ENCODE data around the gene DOCK1. TPM values are rescaled to one million over a fixed set of nuclear protein-coding genes. Genes with fewer than 3 reads are reported as not detected.

DOCK1 gene
- total RNA-seq, 4 donors from 2014 or later, result 50.8 to 59.0 (median 53.6) TPM

DNA sequence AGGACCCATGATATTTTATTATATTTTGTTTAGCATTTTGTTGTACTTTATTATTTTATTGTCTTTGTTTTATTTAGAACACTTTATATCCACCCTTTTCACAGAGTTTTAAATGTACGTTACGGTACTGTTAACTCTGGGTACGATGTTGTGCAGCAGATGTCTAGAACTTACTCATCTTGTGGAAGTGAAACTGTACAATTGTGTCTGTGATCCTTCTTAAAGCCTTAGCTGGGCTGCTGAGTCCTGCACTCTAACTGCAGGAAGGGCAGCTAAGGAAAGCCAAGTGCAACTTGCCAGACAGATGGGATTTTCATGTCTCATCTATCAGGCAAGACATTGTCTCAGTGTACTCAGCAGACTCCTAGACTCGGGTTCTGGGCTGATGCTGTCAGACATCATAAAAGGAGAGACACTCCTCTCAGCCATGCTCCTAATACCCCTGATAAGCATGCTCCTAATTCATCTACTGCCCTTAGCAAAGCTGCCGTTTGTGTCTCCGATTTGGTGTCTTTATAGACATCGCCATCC is 305.8 kb downstream of the DOCK1 start:
- H3K27ac ChIP-seq, result no peak overlapping the region
- no peak overlapping the region for H3K4me3 ChIP-seq
- TF ChIP-seq POLR2AphosphoS5 (IDR thresholded peaks at IDR 0.05) (no peak), EP300 (IDR thresholded peaks at IDR 0.05) (no peak), POLR2A (IDR thresholded peaks at IDR 0.05) (no peak)
- TF ChIP-seq, protein P1, sequence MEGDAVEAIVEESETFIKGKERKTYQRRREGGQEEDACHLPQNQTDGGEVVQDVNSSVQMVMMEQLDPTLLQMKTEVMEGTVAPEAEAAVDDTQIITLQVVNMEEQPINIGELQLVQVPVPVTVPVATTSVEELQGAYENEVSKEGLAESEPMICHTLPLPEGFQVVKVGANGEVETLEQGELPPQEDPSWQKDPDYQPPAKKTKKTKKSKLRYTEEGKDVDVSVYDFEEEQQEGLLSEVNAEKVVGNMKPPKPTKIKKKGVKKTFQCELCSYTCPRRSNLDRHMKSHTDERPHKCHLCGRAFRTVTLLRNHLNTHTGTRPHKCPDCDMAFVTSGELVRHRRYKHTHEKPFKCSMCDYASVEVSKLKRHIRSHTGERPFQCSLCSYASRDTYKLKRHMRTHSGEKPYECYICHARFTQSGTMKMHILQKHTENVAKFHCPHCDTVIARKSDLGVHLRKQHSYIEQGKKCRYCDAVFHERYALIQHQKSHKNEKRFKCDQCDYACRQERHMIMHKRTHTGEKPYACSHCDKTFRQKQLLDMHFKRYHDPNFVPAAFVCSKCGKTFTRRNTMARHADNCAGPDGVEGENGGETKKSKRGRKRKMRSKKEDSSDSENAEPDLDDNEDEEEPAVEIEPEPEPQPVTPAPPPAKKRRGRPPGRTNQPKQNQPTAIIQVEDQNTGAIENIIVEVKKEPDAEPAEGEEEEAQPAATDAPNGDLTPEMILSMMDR (IDR thresholded peaks at IDR 0.05), result no peak
- H3K36me3 ChIP-seq, result peaks cover 0 to 8% of the 10 kb centered on the region in 2 donors
- 65 to 78% methylated on average over 5 to 6 of the region's 7 CpGs for WGBS, 2 donors (ENCODE audit: low coverage in 1 of 2)
- no peaks in the 10 kb centered on the region for H3K9me3 ChIP-seq
- no peaks in the 10 kb centered on the region for H3K27me3 ChIP-seq
- no peaks in the 10 kb centered on the region for H3K4me1 ChIP-seq
- ATAC-seq, result no peak

DNA sequence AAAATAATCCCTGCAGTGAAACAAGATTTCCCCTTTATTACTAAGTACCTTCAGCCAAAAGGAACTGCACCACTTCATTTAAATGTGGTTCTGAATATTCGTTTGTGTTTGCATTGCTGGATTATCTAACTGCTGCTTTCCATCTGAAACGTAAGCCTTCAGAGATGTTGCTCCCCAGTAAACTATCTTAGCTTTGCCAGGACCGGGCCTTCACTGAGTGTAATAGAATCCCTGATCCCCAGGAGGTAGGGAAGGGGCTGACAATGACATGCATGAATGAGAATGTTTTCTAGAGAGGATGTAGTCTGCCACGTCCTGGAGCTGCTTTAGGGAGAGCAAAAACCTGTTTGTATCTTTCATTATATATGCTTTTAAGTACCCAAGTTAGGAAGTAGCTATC is 310.6 kb downstream of the DOCK1 start:
- Histone ChIP-seq H3K27me3 (no peaks in the 10 kb centered on the region), H3K4me1 (no peaks in the 10 kb centered on the region), H3K27ac (no peak overlapping the region), H3K36me3 (peaks cover 0 to 8% of the 10 kb centered on the region in 2 donors), H3K4me3 (no peak overlapping the region), H3K9me3 (no peaks in the 10 kb centered on the region)
- no peak for TF ChIP-seq POLR2A (IDR thresholded peaks at IDR 0.05)
- TF ChIP-seq, protein P1 (IDR thresholded peaks at IDR 0.05), result no peak
- TF ChIP-seq POLR2AphosphoS5 (IDR thresholded peaks at IDR 0.05), result no peak
- TF ChIP-seq EP300 (IDR thresholded peaks at IDR 0.05), result no peak
- WGBS, 2 donors (ENCODE audit: low coverage in 1 of 2), result 64 to 69% methylated on average over 2 to 3 of the region's 4 CpGs
- ATAC-seq, result no peak

DNA sequence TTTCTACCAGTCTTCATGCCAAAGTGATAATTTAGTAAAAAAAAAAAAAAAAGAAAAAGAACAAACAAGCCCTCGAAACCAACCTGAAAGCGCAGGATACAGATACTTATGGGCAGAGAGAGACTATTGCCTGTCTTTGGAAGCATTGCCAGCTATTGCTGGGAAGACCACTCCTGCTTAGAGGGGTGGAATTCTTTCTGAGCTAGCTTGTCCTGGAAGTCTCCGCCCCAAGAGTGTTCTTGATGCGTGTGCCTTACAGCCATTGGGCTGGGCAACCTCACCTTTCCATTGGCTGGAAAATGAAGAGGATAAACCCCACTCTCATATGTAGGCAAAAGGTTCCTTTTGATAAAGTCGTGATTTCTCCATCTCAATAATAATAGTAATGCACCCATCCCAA is 311.0 kb downstream of the DOCK1 start:
- WGBS, 2 donors (ENCODE audit: low coverage in 1 of 2), result 87 to 100% methylated on average over 1 to 5 of the region's 5 CpGs
- no peaks in the 10 kb centered on the region for H3K9me3 ChIP-seq
- H3K4me1 ChIP-seq, result no peaks in the 10 kb centered on the region
- ATAC-seq, result no peak
- H3K4me3 ChIP-seq, result no peak overlapping the region
- H3K36me3 ChIP-seq, result peaks cover 0 to 5% of the 10 kb centered on the region in 2 donors
- TF ChIP-seq, protein P1 (IDR thresholded peaks at IDR 0.05), result no peak
- no peak for TF ChIP-seq POLR2A (IDR thresholded peaks at IDR 0.05)
- no peak for TF ChIP-seq POLR2AphosphoS5 (IDR thresholded peaks at IDR 0.05)
- TF ChIP-seq EP300 (IDR thresholded peaks at IDR 0.05), result no peak
- no peaks in the 10 kb centered on the region for H3K27me3 ChIP-seq
- H3K27ac ChIP-seq, result no peak overlapping the region

DNA sequence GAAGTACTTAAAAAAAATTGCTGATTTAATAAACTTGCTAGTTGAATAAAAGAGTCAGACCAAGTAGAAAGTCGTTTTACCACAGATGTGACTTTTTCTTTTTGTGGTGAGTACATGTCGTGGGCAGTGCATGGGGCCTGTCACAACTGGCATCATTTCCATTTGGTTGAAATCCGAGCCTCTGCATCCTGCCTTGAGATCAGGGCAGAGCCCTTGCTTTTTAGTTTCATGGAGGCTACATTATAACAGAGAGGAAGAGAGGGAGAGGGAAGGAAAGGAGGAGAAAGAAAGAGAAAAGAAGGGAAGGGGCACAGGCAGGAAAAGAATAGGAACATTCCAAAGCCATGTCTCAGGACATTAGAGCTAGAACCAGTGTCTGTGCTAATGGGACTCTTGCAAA is 311.6 kb downstream of the DOCK1 start:
- Histone ChIP-seq H3K36me3 (peaks cover 0 to under 1% of the 10 kb centered on the region in 2 donors), H3K27ac (no peak overlapping the region), H3K4me3 (no peak overlapping the region), H3K27me3 (no peaks in the 10 kb centered on the region), H3K4me1 (no peaks in the 10 kb centered on the region), H3K9me3 (no peaks in the 10 kb centered on the region)
- 60 to 63% methylated on average over 3 of the region's 3 CpGs for WGBS, 2 donors (ENCODE audit: low coverage in 1 of 2)
- TF ChIP-seq POLR2AphosphoS5 (IDR thresholded peaks at IDR 0.05), result no peak
- ATAC-seq, result no peak

DNA sequence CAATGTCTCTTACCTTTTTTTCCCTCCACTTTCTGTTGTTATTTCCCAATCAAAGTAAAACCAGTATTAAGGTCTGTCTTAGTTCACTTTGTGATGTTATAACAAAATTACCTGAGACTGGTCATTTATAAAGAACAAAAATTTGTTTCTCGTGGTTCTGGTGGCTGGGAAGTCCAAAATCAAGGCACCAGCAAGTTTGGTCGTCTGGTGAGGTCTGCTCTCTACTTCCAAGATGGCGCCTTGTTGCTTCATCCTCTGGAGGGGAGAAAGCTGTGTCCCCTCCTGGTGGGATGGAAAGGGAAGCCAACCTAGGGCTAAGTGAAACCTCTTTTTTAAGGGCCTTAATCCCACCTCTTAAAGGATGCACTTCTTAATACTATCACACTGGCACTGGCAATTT is 313.4 kb downstream of the DOCK1 start:
- no peaks in the 10 kb centered on the region for H3K36me3 ChIP-seq
- no peak overlapping the region for H3K4me3 ChIP-seq
- ATAC-seq, result no peak
- WGBS, 2 donors (ENCODE audit: low coverage in 1 of 2), result 88 to 95% methylated on average over 3 of the region's 3 CpGs
- H3K27ac ChIP-seq, result no peak overlapping the region
- H3K9me3 ChIP-seq, result no peaks in the 10 kb centered on the region
- H3K4me1 ChIP-seq, result no peaks in the 10 kb centered on the region
- H3K27me3 ChIP-seq, result no peaks in the 10 kb centered on the region
- TF ChIP-seq POLR2AphosphoS5 (IDR thresholded peaks at IDR 0.05) (no peak), POLR2A (IDR thresholded peaks at IDR 0.05) (no peak), EP300 (IDR thresholded peaks at IDR 0.05) (no peak)
- TF ChIP-seq, protein P1 (IDR thresholded peaks at IDR 0.05), result no peak
